Psoas muscle (tissue), 8 donors: ENCODE data around the gene C19orf53. TPM values are rescaled to one million over a fixed set of nuclear protein-coding genes. Genes with fewer than 3 reads are reported as not detected.
A peak's percentile ranks its signal among the peaks of the same experiment; 100 is the strongest.

Experiments used
- ATAC-seq, 4 donors: fragments of 200-7000 bp; cut with Tn5 transposase; one replicate each; pipeline ENCODE4 v1.9.1; 2020; ENCODE audit warnings: moderate library complexity in 3 of 4, mild to moderate bottlenecking in 2 of 4
- DNase-seq, 2 donors: peaks; one replicate each; pipeline ENCODE4 v3.0.0-alpha.2; 2020
- H3K27ac ChIP-seq: fragments of 200-600 bp; one replicate; pipeline ENCODE4 v1.8.0; 2022
- H3K27me3 ChIP-seq, 3 donors: fragments of 200-600 bp in 1 of 3; one replicate each; pipeline versions ENCODE4 v1.6.1 to v1.8.0; 2013 to 2022; ENCODE audit warnings: low read length in 2 of 3, mild to moderate bottlenecking in 2 of 3, moderate library complexity in 1 of 3; ENCODE audit not compliant: insufficient read depth in 3 of 3
- H3K36me3 ChIP-seq, 2 donors: fragments of 200-600 bp in 1 of 2; one replicate each; pipeline versions ENCODE4 v1.6.1 to v1.8.0; 2013 to 2022; ENCODE audit warnings: low read depth in 1 of 2, mild to moderate bottlenecking in 1 of 2, moderate library complexity in 1 of 2; ENCODE audit not compliant: insufficient read depth in 1 of 2
- H3K4me1 ChIP-seq: fragments of 200-600 bp; one replicate; pipeline ENCODE4 v1.8.0; 2022
- H3K4me3 ChIP-seq: fragments of 200-600 bp; one replicate; pipeline ENCODE4 v1.8.0; 2022; ENCODE audit warnings: mild to moderate bottlenecking
- H3K9me3 ChIP-seq: fragments of 200-600 bp; one replicate; pipeline ENCODE4 v1.8.0; 2022
- WGBS, 3 donors: extraction: QIAGEN DNeasy Blood & Tissue Kit; methylation state at CpG; one replicate each; pipeline versions ENCODE4 v1.1.6 to v1.1.7; 2013; 5-methylcytosine and 5-hydroxymethylcytosine counted together
- intact Hi-C, 2 donors: fragments of 100-400 bp; cut with DNase I; formaldehyde crosslinking; loops; one replicate each; pipeline versions ENCODE4 v1.11.0 to v1.14.2; 2022
- polyA plus RNA-seq, 3 donors: library from polyadenylated mRNA; stranded (reverse); fragments of 200-250 nt; gene quantifications; one replicate each; pipeline ENCODE4 v1.2.3, GENCODE V29; 2013
- total RNA-seq, 4 donors: library from RNA; stranded (reverse); fragmentation: NEBNext Ultra II Directional in 2 of 4; extraction: Animal tissue kit (Norgen Biotek cat#: 25700) in 2 of 4; gene quantifications; one replicate each; pipeline versions ENCODE4 v1.2.1 to v1.2.4, GENCODE V29; 2021 to 2023
- TF ChIP-seq, protein P1 (sequence below): fragments of 200-600 bp; IDR thresholded peaks from one replicate; pipeline ENCODE4 v1.8.0; 2022; ENCODE audit warnings: antibody characterized with exemption
- donor health status: healthy with polysubstance abuse.
- donor health status: DM: no; HTN: no; CAD: no; lungs with moderate emphysema.
- donor health status: Bipolar disorder and iron deficiency.
- donor health status: healthy.
- donor health status: DM: yes; HTN: yes; CAD: no.
- donor health status: DM: no; HTN: no; CAD: no.
- donor health status: DM: no; HTN: no; CAD: no.
- donor health status: DM: yes; HTN: yes; CAD: no.

Gene C19orf53
- total and polyA plus RNA-seq, 7 donors: 88.9 to 196 (median 109) TPM

DNA sequence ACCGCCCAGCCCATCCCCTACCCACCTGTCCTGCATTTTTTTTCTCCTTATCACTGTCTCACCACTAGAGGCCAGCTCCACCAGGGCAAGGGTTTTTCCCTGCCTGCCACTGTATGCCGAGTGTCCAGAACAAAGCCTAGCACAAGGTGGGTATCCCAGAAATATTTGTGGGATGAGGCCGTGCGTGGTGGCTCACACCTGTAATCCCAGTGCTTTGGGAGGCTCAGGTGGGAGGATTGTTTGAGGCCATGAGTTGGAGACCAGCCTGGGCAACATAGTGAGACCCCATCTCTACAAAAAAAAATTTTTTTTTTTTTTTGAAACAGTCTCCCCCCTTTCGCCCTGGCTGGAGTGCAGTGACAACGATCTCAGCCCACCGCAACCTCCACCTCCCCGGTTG is 12.8 kb upstream of the C19orf53 start:
- H3K27me3 ChIP-seq: no peaks in the 10 kb centered on the region
- DNase-seq: no peak
- H3K36me3 ChIP-seq: peaks cover 0 to 71% of the 10 kb centered on the region in 2 donors
- H3K27ac ChIP-seq: no peak overlapping the region
- intact Hi-C loops: no loop called here
- H3K4me1 ChIP-seq: peaks cover 4% of the 10 kb centered on the region
- no peak for ATAC-seq
- WGBS, 3 donors: 84 to 97% (median 96%) methylated on average over 8 of the region's 8 CpGs
- TF ChIP-seq, protein P1, sequence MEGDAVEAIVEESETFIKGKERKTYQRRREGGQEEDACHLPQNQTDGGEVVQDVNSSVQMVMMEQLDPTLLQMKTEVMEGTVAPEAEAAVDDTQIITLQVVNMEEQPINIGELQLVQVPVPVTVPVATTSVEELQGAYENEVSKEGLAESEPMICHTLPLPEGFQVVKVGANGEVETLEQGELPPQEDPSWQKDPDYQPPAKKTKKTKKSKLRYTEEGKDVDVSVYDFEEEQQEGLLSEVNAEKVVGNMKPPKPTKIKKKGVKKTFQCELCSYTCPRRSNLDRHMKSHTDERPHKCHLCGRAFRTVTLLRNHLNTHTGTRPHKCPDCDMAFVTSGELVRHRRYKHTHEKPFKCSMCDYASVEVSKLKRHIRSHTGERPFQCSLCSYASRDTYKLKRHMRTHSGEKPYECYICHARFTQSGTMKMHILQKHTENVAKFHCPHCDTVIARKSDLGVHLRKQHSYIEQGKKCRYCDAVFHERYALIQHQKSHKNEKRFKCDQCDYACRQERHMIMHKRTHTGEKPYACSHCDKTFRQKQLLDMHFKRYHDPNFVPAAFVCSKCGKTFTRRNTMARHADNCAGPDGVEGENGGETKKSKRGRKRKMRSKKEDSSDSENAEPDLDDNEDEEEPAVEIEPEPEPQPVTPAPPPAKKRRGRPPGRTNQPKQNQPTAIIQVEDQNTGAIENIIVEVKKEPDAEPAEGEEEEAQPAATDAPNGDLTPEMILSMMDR: no peak
- H3K9me3 ChIP-seq: no peaks in the 10 kb centered on the region
- H3K4me3 ChIP-seq: no peak overlapping the region

DNA sequence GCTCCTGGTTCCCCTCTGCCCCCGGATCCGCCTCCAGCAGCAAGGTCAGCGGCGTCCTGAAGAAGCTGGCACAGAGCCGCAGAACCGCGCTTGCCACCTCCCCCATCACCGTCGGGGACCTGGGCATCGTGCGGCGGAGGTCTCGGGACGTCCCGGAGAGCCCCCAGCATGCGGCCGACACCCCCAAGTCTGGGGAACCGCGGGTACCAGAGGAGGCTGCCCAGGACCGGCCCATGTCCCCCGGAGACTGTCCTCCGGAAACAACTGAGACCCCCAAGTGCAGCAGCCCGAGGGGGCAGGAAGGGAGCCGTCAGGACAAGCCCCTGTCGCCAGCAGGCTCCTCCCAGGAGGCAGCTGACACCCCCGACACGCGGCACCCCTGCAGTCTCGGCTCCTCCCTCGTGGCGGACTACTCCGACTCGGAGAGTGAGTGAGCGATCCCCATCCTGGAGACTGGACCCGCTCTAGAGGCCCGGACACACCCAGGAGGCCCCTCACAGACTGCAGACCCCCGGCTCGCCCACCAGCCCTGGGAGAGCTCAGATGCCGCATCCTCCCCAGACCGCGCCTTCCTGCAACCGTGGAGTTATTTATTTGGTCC is 11.5 kb upstream of the C19orf53 start:
- TF ChIP-seq, protein P1: no peak

DNA sequence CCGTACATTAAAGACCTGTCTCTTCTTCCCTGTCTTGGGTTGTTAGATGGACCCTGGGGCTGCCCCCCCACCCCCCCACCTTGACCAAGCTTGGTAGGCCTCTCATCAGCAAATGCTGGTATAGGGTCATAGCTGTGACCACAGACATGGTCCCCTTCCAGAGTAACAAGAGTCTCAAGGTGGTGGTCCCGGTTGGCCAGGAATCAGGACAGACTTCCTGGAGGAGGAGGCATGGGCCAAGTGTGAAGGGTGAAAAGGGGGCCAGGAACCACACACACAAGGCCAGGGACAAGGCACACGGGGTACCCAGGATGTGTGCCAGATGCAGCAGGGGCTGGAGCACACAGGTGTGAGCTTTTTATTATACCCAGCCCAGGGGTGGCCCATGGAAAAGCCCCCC is 11.0 kb upstream of the C19orf53 start:
- peaks cover 0 to 58% of the 10 kb centered on the region in 2 donors for H3K36me3 ChIP-seq
- intact Hi-C loops: no loop called here
- H3K4me3 ChIP-seq: no peak overlapping the region
- DNase-seq (no peak), ATAC-seq (no peak)
- WGBS, 3 donors: 83 to 95% (median 87%) methylated on average over 3 of the region's 3 CpGs
- no peaks in the 10 kb centered on the region for H3K27me3 ChIP-seq
- no peaks in the 10 kb centered on the region for H3K9me3 ChIP-seq
- H3K27ac ChIP-seq: no peak overlapping the region
- TF ChIP-seq, protein P1: no peak
- peaks cover 4% of the 10 kb centered on the region for H3K4me1 ChIP-seq

More for the DNA sequence above, 11.5 kb upstream of the C19orf53 start:
- Histone ChIP-seq H3K27ac (no peak overlapping the region), H3K4me1 (peaks cover 4% of the 10 kb centered on the region), H3K4me3 (no peak overlapping the region), H3K36me3 (peaks cover 0 to 58% of the 10 kb centered on the region in 2 donors), H3K9me3 (no peaks in the 10 kb centered on the region), H3K27me3 (no peaks in the 10 kb centered on the region)
- intact Hi-C loops: no loop called here
- DNase-seq (no peak), ATAC-seq (no peak)
- WGBS, 3 donors: 86 to 88% (median 86%) methylated on average over 37 to 42 of the region's 42 CpGs

DNA sequence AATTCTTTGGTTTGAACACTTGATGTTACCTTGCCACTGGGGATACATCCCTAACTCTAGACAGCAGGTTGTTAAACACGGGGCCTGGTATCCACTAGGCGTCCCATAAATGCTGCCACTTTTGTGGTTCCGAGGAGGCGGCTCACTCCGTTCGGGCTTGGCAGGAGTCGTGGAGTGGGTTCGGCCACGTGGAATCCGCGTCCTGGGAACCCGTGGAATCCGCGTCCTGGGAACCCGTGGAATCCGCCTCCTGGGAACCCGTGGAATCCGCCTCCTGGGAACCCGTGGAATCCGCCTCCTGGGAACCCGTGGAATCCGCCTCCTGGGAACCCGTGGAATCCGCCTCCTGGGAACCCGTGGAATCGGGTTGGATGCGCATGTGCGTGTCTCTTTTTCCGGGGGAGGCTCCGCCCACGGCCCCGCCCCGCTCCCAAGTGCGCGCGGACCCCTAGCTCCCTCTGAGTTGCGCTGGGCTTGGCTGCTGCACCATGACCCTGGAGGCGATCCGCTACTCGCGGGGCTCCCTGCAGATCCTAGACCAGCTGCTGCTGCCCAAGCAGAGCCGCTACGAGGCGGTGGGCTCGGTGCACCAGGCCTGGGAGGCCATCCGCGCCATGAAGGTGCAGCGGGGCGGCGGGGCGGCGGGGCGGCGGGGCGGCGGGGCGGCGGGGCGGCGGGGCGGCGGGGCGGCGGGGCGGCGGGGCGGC is 10.0 kb upstream of the C19orf53 start, which contains the start of gene MRI1:
MRI1 (plus strand) TSS at position 422 of the 707 bp plus-strand sequence; CDS start at position 489, 67 bp downstream.
- DNase-seq: peak; percentile 86 to 89
- 0 to 8% (median 1%) methylated on average over 44 to 61 of the region's 67 CpGs for WGBS, 3 donors
- Histone ChIP-seq H3K27ac (peak within 1 kb of the TSS; percentile 66), H3K4me1 (peaks cover 4% of the 10 kb centered on the region), H3K36me3 (peaks cover 0 to 58% of the 10 kb centered on the region in 2 donors), H3K27me3 (no peaks in the 10 kb centered on the region), H3K4me3 (peak within 1 kb of the TSS; percentile 84), H3K9me3 (no peaks in the 10 kb centered on the region)
- peak; percentile 81 to 93 (median 88) for ATAC-seq
- TF ChIP-seq, protein P1: no peak
- intact Hi-C loops: no loop called here
